Natural killer cell (primary cell): ENCODE data around the gene ZNF787. TPM values are rescaled to one million over a fixed set of nuclear protein-coding genes. Genes with fewer than 3 reads are reported as not detected.

Experiments used
- ATAC-seq, 3 donors: fragments of 150-1000 bp in 2 of 3; fragments of 200-7000 bp in 1 of 3; cut with Tn5 transposase; 1 replicate in 1 of 3; 2 replicates in 2 of 3; pipeline ENCODE4 v1.10.0; 2021; ENCODE audit warnings: mild to moderate bottlenecking in 2 of 3, moderate library complexity in 2 of 3
- DNase-seq, 2 donors: peaks; one replicate each; pipeline versions ENCODE4 v3.0.0 to v3.0.0-alpha.2; 2013 to 2021; ENCODE audit warnings: mixed read lengths in 1 of 2
- H3K27ac ChIP-seq: one replicate; pipeline ENCODE4 v1.5.1; 2013; ENCODE audit warnings: mild to moderate bottlenecking, low read length
- H3K27me3 ChIP-seq: one replicate; pipeline ENCODE4 v1.6.1; 2013; ENCODE audit warnings: low read length; ENCODE audit not compliant: control insufficient read depth, insufficient read depth
- H3K36me3 ChIP-seq: one replicate; pipeline ENCODE4 v1.6.1; 2013; ENCODE audit warnings: low read length; ENCODE audit not compliant: control insufficient read depth, insufficient read depth
- H3K4me1 ChIP-seq: one replicate; pipeline ENCODE4 v1.6.1; 2013; ENCODE audit warnings: low read length; ENCODE audit not compliant: control insufficient read depth, insufficient read depth
- H3K4me3 ChIP-seq: one replicate; pipeline ENCODE4 v1.5.1; 2013; ENCODE audit warnings: low read length
- H3K9me3 ChIP-seq: one replicate; pipeline ENCODE4 v1.6.1; 2013; ENCODE audit warnings: low read length; ENCODE audit not compliant: control insufficient read depth, insufficient read depth
- H3K27ac Mint-ChIP-seq, 2 donors: one replicate each; pipeline ENCODE4 v1.8.0; 2022; ENCODE audit warnings: mild to moderate bottlenecking in 2 of 2, mixed read lengths in 2 of 2, moderate library complexity in 1 of 2
- H3K27me3 Mint-ChIP-seq, 2 donors: one replicate each; pipeline ENCODE4 v1.8.0; 2022; ENCODE audit warnings: low read depth in 2 of 2, mixed read lengths in 2 of 2
- H3K36me3 Mint-ChIP-seq: one replicate; pipeline ENCODE4 v1.8.0; 2022; ENCODE audit warnings: mixed read lengths
- H3K4me1 Mint-ChIP-seq, 2 donors: one replicate each; pipeline ENCODE4 v1.8.0; 2022; ENCODE audit warnings: mixed read lengths in 2 of 2
- H3K4me3 Mint-ChIP-seq: one replicate; pipeline ENCODE4 v1.8.0; 2022; ENCODE audit warnings: mild to moderate bottlenecking, moderate library complexity, mixed read lengths
- H3K9me3 Mint-ChIP-seq, 2 donors: one replicate each; pipeline ENCODE4 v1.8.0; 2022; ENCODE audit warnings: mixed read lengths in 2 of 2
- CTCF ChIP-seq: fragments of 200-600 bp; IDR thresholded peaks from one replicate; pipeline ENCODE4 v1.8.0; 2022; ENCODE audit warnings: antibody characterized with exemption
- WGBS: methylation state at CpG from one replicate; pipeline ENCODE4 v1.1.7; 2013; ENCODE audit warnings: missing lambda C conversion rate; ENCODE audit not compliant: insufficient coverage; 5-methylcytosine and 5-hydroxymethylcytosine counted together
- intact Hi-C: fragments of 100-400 bp; cut with micrococcal nuclease; formaldehyde crosslinking; loops from one replicate; pipeline ENCODE4 v1.14.2; 2022
- total RNA-seq, 4 donors: library from RNA; stranded (reverse); fragments of 120-200 nt in 1 of 4; gene quantifications; one replicate each; pipeline versions ENCODE4 v1.2.3 to v1.2.4, GENCODE V29; 2013 to 2022

ZNF787 gene
- total RNA-seq, 3 donors from 2014 or later (not counting 1 experiment from before 2014, with no cell fraction given) = 23.9 to 42.0 (median 36.9) TPM

- peaks cover 8% of the 10 kb centered on the region for H3K9me3 ChIP-seq
- no peak overlapping the region for H3K27ac Mint-ChIP-seq
- no peak for TF ChIP-seq CTCF
- no peak overlapping the region for H3K4me3 ChIP-seq
- peaks cover 4 to 7% of the 10 kb centered on the region in 2 donors for H3K27me3 Mint-ChIP-seq
- no peaks in the 10 kb centered on the region for H3K36me3 ChIP-seq
- H3K27me3 ChIP-seq = no peaks in the 10 kb centered on the region
- ATAC-seq = no peak
- H3K9me3 Mint-ChIP-seq = peaks cover 0 to 2% of the 10 kb centered on the region in 2 donors
- no peak for DNase-seq
- no peak overlapping the region for H3K4me3 Mint-ChIP-seq
- no peaks in the 10 kb centered on the region for H3K4me1 Mint-ChIP-seq
- no peaks in the 10 kb centered on the region for H3K36me3 Mint-ChIP-seq
- intact Hi-C loops = no loop called here
- H3K4me1 ChIP-seq = no peaks in the 10 kb centered on the region
- 91% methylated on average over 18 of the region's 18 CpGs for WGBS
- H3K27ac ChIP-seq = no peak overlapping the region
Measured at GRCh38 chr19:56053596-56053995, 67.5 kb downstream of the ZNF787 start.

Other genes starting within 250 kb of the ZNF787 start
- not detected for gene NLRP13, start 189.0 kb downstream of the ZNF787 start, total RNA-seq
- not detected for gene NLRP8, start 173.5 kb downstream of the ZNF787 start, total RNA-seq
- not detected for gene NLRP5, start 134.5 kb downstream of the ZNF787 start, total RNA-seq
- 10 to 100 TPM; 14.5 to 21.9 (median 16.7) TPM for gene ZNF444, start 20.0 kb upstream of the ZNF787 start, total RNA-seq
- not detected for gene GALP, start 54.7 kb upstream of the ZNF787 start, total RNA-seq
- not detected for gene ZSCAN5B, start 76.5 kb upstream of the ZNF787 start, total RNA-seq
- not detected for gene ZSCAN5C, start 81.0 kb upstream of the ZNF787 start, total RNA-seq
- gene EDDM13, start 151.5 kb upstream of the ZNF787 start, total RNA-seq = 1 to 10 TPM; 1.5 to 3.1 (median 2.6) TPM
- gene ZSCAN5A, start 193.5 kb upstream of the ZNF787 start, total RNA-seq = 10 to 100 TPM in 1 of 3 donors, 1 to 10 TPM in 2; 6.7 to 10.2 (median 7.9) TPM